ENCODE measurements around the gene GPRC5B. TPM values are rescaled to one million over a fixed set of nuclear protein-coding genes. Genes with fewer than 3 reads are reported as not detected.
A peak's percentile ranks its signal among the peaks of the same experiment; 100 is the strongest.

Gene GPRC5B
- 137 and 138 TPM in 2 replicates for total RNA-seq (2021)
- long read RNA-seq, full-length matches to known transcripts = 834 of 921 reads
- long read RNA-seq, partial matches to known transcripts = 31 of 921 reads
- long read RNA-seq, other reads (novel, unspliced or antisense) = 56 of 921 reads

- Histone ChIP-seq H2BK5ac (ENCODE audit: insufficient read length, low read length) (no peak within 1 kb of the TSS), H2BK12ac (ENCODE audit: insufficient read length, low read depth, low read length) (no peak within 1 kb of the TSS), H3K4me1 (ENCODE audit: insufficient read depth, low read length) (no peaks in the 10 kb centered on the region), H4K20me1 (ENCODE audit: control insufficient read depth, insufficient read depth, insufficient read length) (no peaks in the 10 kb centered on the region), H3K9ac (ENCODE audit: extremely low read depth, insufficient read length, low read length) (peak within 1 kb of the TSS; percentile 65), H2BK20ac (ENCODE audit: low read depth, low read length, poor library complexity, severe bottlenecking) (no peak within 1 kb of the TSS), H4K8ac (replicated peaks; ENCODE audit: insufficient read length, low read depth, low read length) (no peak within 1 kb of the TSS), H3K14ac (ENCODE audit: insufficient read depth, low read length) (peak within 1 kb of the TSS; percentile 75), H3K79me1 (ENCODE audit: insufficient read depth, low read depth, low read length, poor library complexity, severe bottlenecking) (peaks cover 11% of the 10 kb centered on the region), H4K5ac (ENCODE audit: insufficient read length, low read depth, low read length) (no peak within 1 kb of the TSS), H3K4ac (ENCODE audit: low read depth, low read length) (no peak within 1 kb of the TSS), H3K23me2 (ENCODE audit: insufficient read length, low read depth, low read length, poor library complexity, severe bottlenecking) (peaks cover 20% of the 10 kb centered on the region), H3T11ph (ENCODE audit: low read length) (no peak within 1 kb of the TSS), H3K79me2 (ENCODE audit: insufficient read depth, low read length) (peaks cover 8% of the 10 kb centered on the region; the same call in 1 of the 2 replicates), H3K27me3 (ENCODE audit: insufficient read depth, low read length) (no peaks in the 10 kb centered on the region; the same call in 1 of the 2 replicates), H3K27ac (ENCODE audit: insufficient read length, low read depth, low read length) (no peak within 1 kb of the TSS), H2AK5ac (ENCODE audit: insufficient read length, low read length) (no peak within 1 kb of the TSS), H3K9me3 (ENCODE audit: control insufficient read depth, low read depth, low read length) (no peaks in the 10 kb centered on the region), H3K56ac (ENCODE audit: insufficient read length, low read depth, low read length) (no peak within 1 kb of the TSS), H2BK15ac (ENCODE audit: low read depth, low read length) (no peak within 1 kb of the TSS), H3K4me2 (ENCODE audit: insufficient read depth, insufficient read length, low read length) (peak within 1 kb of the TSS; percentile 90), H3K18ac (ENCODE audit: insufficient read length, low read depth, low read length) (no peak within 1 kb of the TSS), H4K91ac (ENCODE audit: insufficient read length, low read depth, low read length) (no peak within 1 kb of the TSS), H2AFZ (ENCODE audit: low read length) (no peak within 1 kb of the TSS), H2BK120ac (ENCODE audit: low read depth, low read length, poor library complexity, severe bottlenecking) (no peak within 1 kb of the TSS), H3K23ac (ENCODE audit: insufficient read length, low read depth, low read length) (no peak within 1 kb of the TSS)
- TF ChIP-seq CTCF (conservative IDR thresholded peaks at IDR 0.05) = 0 out of 3 replicates have a peak, but pooled peaks have one; percentile 12
- peaks cover 0 to 3% of the 10 kb centered on the region in 2 experiments; a peak in 1 of 5 replicates for H3K9me3 Mint-ChIP-seq
- peak within 1 kb of the TSS in 1 of 3 experiments; percentile 62; a peak in 4 of 7 replicates for H3K27ac Mint-ChIP-seq
- H3K36me3 Mint-ChIP-seq (ENCODE audit: insufficient read depth in 1 of 3, low read depth in 3 of 3) = peaks cover 10 to 18% (median 16%) of the 10 kb centered on the region in 3 experiments
- H3K4me3 Mint-ChIP-seq = peak within 1 kb of the TSS; percentile 74 to 88
- no CpG with 5 or more reads among the region's 85 CpGs for WGBS (ENCODE audit: extremely low coverage, insufficient read length, low lambda C conversion rate)
- peaks cover 13% of the 10 kb centered on the region for H3K27me3 Mint-ChIP-seq (ENCODE audit: low read depth)
- peak; percentile 63 for DNase-seq
- peaks cover 31 to 35% of the 10 kb centered on the region in 2 experiments for H3K4me1 Mint-ChIP-seq
Measured at GRCh38 chr16:19884611-19885450, at the start of gene GPRC5B. Gene GPRC5B, minus strand, starts transcription at chr16:19884848. Its CDS starts 12,003 bp downstream, at chr16:19872845.

Measured in H9 (cell line).